ENCODE results near the gene TCF7L2. TPM values are rescaled to one million over a fixed set of nuclear protein-coding genes. Genes with fewer than 3 reads are reported as not detected.

TCF7L2 gene
- total RNA-seq: 1 to 10 TPM in 1 of 3 donors, under 1 TPM in 2; 0.76 to 1.9 (median 0.90) TPM

- peak; percentile 50 for DNase-seq
- peaks cover 36% of the 10 kb centered on the region for H3K27me3 Mint-ChIP-seq (ENCODE audit: low read depth)
- peaks cover 19% of the 10 kb centered on the region for H3K4me1 Mint-ChIP-seq (ENCODE audit: low read depth)
- H3K4me3 Mint-ChIP-seq: peak within 1 kb of the TSS; percentile 91
- no peaks in the 10 kb centered on the region for H3K36me3 Mint-ChIP-seq (ENCODE audit: insufficient read depth)
- H3K9me3 Mint-ChIP-seq: no peaks in the 10 kb centered on the region
- peak; percentile 40 to 42 for ATAC-seq
Measured at GRCh38 chr10:112949875-112950507, at the start of gene TCF7L2. Gene TCF7L2, plus strand, starts transcription at chr10:112950247. Its CDS starts 510 bp downstream, at chr10:112950757.

- no peak overlapping the region for H3K4me3 Mint-ChIP-seq
- no peaks in the 10 kb centered on the region for H3K4me1 Mint-ChIP-seq (ENCODE audit: low read depth)
- no peak for DNase-seq
- no peaks in the 10 kb centered on the region for H3K9me3 Mint-ChIP-seq
- no peaks in the 10 kb centered on the region for H3K27me3 Mint-ChIP-seq (ENCODE audit: low read depth)
- H3K36me3 Mint-ChIP-seq (ENCODE audit: insufficient read depth): no peaks in the 10 kb centered on the region
- ATAC-seq: no peak
Measured at GRCh38 chr10:112902730-112903129, 47.3 kb upstream of the TCF7L2 start.

DNA sequence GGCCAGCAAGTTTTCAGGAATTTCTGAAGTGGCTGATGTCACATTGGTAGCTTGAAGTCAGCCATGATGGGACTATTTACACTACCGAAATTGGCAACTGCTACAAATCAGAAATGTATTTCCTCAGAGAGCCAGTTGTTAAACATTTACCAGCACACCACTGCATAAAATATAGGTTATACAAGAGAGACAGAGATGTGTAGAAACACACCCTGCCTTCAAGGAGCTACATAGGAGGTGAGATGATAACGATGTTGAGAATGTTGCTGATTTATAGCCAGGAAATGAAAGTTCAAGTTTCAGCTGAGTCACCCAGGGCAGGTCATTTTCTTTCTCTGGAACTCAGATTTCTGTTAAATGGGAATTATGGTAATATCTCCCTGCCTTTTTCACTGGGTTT lies 46.0 kb upstream of the TCF7L2 start:
- H3K4me3 Mint-ChIP-seq: no peak overlapping the region
- no peaks in the 10 kb centered on the region for H3K9me3 Mint-ChIP-seq
- no peak for ATAC-seq
- no peaks in the 10 kb centered on the region for H3K4me1 Mint-ChIP-seq (ENCODE audit: low read depth)
- no peaks in the 10 kb centered on the region for H3K27me3 Mint-ChIP-seq (ENCODE audit: low read depth)
- H3K36me3 Mint-ChIP-seq (ENCODE audit: insufficient read depth): no peaks in the 10 kb centered on the region
- DNase-seq: no peak

DNA sequence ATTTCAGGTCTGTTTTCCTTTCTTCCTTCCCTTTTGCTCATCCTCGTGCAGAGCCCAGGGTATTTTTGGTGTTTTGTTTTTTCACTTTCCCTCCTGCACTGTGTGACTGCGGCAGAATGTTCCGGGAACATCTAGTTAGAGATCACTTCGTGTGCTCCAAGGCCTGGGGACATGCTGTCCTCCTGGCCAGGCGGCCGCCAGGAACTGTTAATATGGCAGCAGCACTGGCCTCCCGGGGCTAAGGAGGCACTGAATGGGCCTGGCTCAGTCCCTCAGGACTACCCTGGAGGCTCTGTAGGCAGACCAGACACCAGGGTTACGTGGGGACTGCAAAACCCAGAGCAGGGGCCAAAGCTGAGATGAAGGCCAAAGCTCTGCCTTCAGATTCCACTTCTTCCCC lies 43.1 kb upstream of the TCF7L2 start:
- Mint-ChIP-seq H3K27me3 (ENCODE audit: low read depth) (no peaks in the 10 kb centered on the region), H3K36me3 (ENCODE audit: insufficient read depth) (no peaks in the 10 kb centered on the region), H3K4me3 (no peak overlapping the region), H3K9me3 (no peaks in the 10 kb centered on the region), H3K4me1 (ENCODE audit: low read depth) (no peaks in the 10 kb centered on the region)
- no peak for DNase-seq
- no peak for ATAC-seq

- Mint-ChIP-seq H3K36me3 (ENCODE audit: insufficient read depth) (no peaks in the 10 kb centered on the region), H3K27me3 (ENCODE audit: low read depth) (no peaks in the 10 kb centered on the region), H3K9me3 (peaks cover 2% of the 10 kb centered on the region), H3K4me3 (no peak overlapping the region), H3K4me1 (ENCODE audit: low read depth) (no peaks in the 10 kb centered on the region)
- ATAC-seq (no peak), DNase-seq (no peak)
Measured at GRCh38 chr10:112907893-112908292, 42.2 kb upstream of the TCF7L2 start.

DNA sequence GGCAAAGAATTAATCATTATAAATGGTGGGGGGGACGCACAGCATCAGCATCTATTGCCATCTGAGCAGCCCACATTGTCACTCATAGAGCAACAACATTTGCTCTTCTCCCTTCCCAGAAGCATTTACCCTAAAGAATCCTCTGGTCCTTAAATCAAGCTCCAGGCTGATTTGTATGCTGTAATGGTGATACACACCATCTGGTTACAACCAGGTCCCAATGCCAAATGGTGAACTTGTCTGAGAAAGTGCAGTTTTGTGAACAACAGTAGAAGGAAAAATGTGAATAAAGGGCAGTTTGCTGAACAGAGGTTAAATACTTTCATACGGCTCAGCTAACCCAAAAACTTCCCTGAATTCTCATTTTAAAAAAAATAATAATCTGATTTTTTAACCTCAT lies 38.8 kb upstream of the TCF7L2 start:
- DNase-seq (no peak), ATAC-seq (no peak)
- Mint-ChIP-seq H3K27me3 (ENCODE audit: low read depth) (no peaks in the 10 kb centered on the region), H3K4me1 (ENCODE audit: low read depth) (no peaks in the 10 kb centered on the region), H3K4me3 (no peak overlapping the region), H3K9me3 (peaks cover 3% of the 10 kb centered on the region), H3K36me3 (ENCODE audit: insufficient read depth) (no peaks in the 10 kb centered on the region)

DNA sequence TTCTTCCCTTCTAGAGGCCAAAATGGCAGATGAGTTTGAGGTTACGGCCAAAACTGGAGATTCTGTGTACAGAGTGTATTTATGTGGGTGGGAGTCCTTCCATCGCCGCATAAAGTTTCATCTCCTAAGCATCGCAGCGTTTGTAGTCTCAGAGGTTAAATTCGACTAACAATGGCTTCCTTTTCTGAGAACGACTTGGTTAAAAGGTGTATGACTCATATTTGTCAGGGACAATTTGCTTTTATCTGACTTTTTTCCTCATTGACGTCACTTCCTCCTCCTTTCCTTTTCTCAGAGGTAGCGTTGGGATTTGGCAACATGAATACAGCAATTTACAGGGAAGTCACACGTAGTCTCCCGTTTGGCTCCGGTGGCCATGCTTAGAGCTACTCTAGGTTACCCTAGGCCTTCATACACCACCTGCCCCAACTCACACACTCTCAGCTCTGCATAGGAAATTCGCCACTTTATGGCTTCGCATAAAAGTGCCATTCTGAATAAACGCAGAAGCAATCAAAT lies 37.6 kb upstream of the TCF7L2 start:
- DNase-seq (no peak), ATAC-seq (no peak)
- Mint-ChIP-seq H3K27me3 (ENCODE audit: low read depth) (no peaks in the 10 kb centered on the region), H3K9me3 (peaks cover 3% of the 10 kb centered on the region), H3K4me1 (ENCODE audit: low read depth) (no peaks in the 10 kb centered on the region), H3K36me3 (ENCODE audit: insufficient read depth) (no peaks in the 10 kb centered on the region), H3K4me3 (no peak overlapping the region)

GRCh38 chr10:112913255-112913654 lies 36.8 kb upstream of the TCF7L2 start:
- Mint-ChIP-seq H3K9me3 (peaks cover 3% of the 10 kb centered on the region), H3K4me3 (no peak overlapping the region), H3K36me3 (ENCODE audit: insufficient read depth) (no peaks in the 10 kb centered on the region), H3K4me1 (ENCODE audit: low read depth) (no peaks in the 10 kb centered on the region), H3K27me3 (ENCODE audit: low read depth) (no peaks in the 10 kb centered on the region)
- no peak for ATAC-seq
- no peak for DNase-seq

DNA sequence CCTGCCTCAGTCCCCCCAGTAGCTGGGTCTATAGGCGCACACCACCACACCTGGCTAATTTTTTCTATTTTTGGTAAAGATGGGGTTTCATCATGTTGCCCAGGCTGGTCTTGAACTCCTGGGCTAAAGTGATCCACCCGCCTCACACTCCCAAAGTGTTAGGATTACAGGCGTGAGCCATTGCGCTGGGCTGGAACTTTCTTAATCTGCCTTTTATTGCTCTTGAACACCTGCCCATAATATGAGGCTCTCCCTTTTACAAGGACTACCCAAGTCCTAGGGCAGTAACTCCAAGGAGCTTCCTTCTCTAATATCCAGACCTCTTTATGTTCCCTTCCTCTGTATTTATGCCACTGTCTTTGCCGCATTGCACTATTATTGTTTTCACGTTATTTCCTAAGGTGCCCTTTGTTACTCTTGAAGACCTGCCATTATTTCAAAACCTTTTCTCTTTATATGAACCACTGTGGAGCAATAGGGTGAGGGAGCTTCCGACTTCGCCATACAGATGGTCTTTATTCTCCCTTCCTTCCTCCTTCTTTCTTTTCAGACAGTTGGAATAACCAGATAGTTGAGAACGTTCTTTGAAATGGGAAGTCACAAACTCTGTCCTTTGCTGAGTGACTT lies 36.3 kb upstream of the TCF7L2 start:
- no peaks in the 10 kb centered on the region for H3K4me1 Mint-ChIP-seq (ENCODE audit: low read depth)
- no peak for DNase-seq

DNA sequence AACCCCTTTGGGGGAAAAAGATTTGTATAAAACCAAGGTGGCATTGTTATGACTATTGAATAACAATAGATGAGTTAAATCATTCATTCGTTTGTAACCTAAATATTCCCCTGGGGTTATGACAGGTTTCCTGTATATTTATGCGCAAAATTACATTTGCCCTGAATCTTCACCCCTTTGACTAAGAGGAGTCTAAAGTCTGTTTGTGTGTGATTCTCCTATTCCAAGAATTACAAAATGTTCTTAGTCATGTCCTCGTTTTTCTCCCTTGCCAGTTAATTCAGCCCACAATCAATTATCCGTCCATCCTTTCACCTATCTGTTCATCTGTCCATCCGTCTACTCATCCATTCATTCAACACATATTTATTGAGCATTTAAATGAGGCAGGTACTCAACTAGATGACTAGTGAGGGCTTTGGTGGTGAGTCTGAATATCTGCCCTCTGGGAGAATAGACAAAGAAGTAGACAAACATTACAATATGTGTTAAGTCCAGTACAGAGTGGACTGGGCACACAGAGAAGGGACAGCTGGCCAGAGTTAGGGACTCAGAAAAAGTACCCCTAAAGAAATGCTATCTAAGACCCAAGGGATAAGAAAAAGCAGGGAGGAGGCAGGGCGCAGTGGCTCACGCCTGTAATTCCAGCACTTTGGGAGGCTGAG lies 35.6 kb upstream of the TCF7L2 start:
- Mint-ChIP-seq H3K27me3 (ENCODE audit: low read depth) (no peaks in the 10 kb centered on the region), H3K36me3 (ENCODE audit: insufficient read depth) (no peaks in the 10 kb centered on the region), H3K4me3 (no peak overlapping the region), H3K4me1 (ENCODE audit: low read depth) (no peaks in the 10 kb centered on the region), H3K9me3 (peaks cover 3% of the 10 kb centered on the region)
- no peak for ATAC-seq
- DNase-seq: no peak

More for the DNA sequence above, 36.3 kb upstream of the TCF7L2 start:
- H3K27me3 Mint-ChIP-seq (ENCODE audit: low read depth): no peaks in the 10 kb centered on the region
- no peak overlapping the region for H3K4me3 Mint-ChIP-seq
- no peak for ATAC-seq
- H3K36me3 Mint-ChIP-seq (ENCODE audit: insufficient read depth): no peaks in the 10 kb centered on the region
- H3K9me3 Mint-ChIP-seq: peaks cover 3% of the 10 kb centered on the region

GRCh38 chr10:112915590-112916572 lies 34.2 kb upstream of the TCF7L2 start:
- Mint-ChIP-seq H3K4me1 (ENCODE audit: low read depth) (no peaks in the 10 kb centered on the region), H3K27me3 (ENCODE audit: low read depth) (no peaks in the 10 kb centered on the region), H3K36me3 (ENCODE audit: insufficient read depth) (no peaks in the 10 kb centered on the region), H3K9me3 (peaks cover 3% of the 10 kb centered on the region), H3K4me3 (no peak overlapping the region)
- DNase-seq (no peak), ATAC-seq (no peak)

DNA sequence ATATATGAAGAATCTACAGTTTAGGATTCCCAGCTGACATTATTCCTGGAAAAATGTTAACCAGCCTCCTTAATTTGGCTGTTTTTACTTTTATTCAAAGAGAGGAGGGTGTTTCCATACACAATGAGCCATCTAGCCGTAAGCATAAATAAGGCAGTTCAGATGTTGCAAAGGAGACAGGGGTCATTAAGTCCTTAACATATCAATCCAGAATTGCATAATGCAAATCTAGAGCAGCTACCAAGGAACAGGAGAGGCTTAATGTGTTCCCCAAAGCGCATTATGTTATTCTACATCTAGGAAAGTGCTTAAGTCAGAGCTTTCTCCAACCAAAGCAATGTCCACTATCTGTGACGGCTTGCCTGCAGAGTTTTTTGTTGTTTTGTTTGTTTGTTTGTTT lies 32.4 kb upstream of the TCF7L2 start:
- ATAC-seq (no peak), DNase-seq (no peak)
- H3K4me3 Mint-ChIP-seq: no peak overlapping the region
- H3K9me3 Mint-ChIP-seq: peaks cover 3% of the 10 kb centered on the region
- H3K36me3 Mint-ChIP-seq (ENCODE audit: insufficient read depth): no peaks in the 10 kb centered on the region
- no peaks in the 10 kb centered on the region for H3K4me1 Mint-ChIP-seq (ENCODE audit: low read depth)
- H3K27me3 Mint-ChIP-seq (ENCODE audit: low read depth): no peaks in the 10 kb centered on the region

- Mint-ChIP-seq H3K27me3 (ENCODE audit: low read depth) (no peaks in the 10 kb centered on the region), H3K4me1 (ENCODE audit: low read depth) (no peaks in the 10 kb centered on the region), H3K36me3 (ENCODE audit: insufficient read depth) (no peaks in the 10 kb centered on the region), H3K4me3 (no peak overlapping the region), H3K9me3 (no peaks in the 10 kb centered on the region)
- ATAC-seq (no peak), DNase-seq (no peak)
Measured at GRCh38 chr10:112918771-112919170, 31.3 kb upstream of the TCF7L2 start.

DNA sequence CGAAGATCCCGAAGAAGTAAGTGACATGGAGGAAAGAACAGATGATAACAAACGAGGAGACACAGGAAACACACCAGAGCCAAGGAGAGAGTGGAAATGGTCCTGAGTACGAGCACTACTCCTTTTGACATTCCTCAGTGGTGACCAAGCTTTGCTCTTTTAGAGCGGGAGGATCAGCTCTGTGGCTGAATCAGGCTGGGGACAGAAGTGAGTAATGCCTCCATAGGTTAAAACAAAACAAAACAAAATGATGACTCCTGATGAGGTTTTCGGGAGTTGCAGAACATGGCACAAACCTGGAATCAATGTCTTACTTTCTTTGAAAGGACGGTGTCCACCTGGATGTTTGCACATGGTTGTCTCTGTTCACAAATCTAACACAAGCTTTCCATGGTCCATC lies 30.3 kb upstream of the TCF7L2 start:
- Mint-ChIP-seq H3K4me1 (ENCODE audit: low read depth) (no peaks in the 10 kb centered on the region), H3K9me3 (no peaks in the 10 kb centered on the region)
- ATAC-seq: no peak

More for the DNA sequence above, 30.3 kb upstream of the TCF7L2 start:
- Mint-ChIP-seq H3K4me3 (no peak overlapping the region), H3K36me3 (ENCODE audit: insufficient read depth) (no peaks in the 10 kb centered on the region), H3K27me3 (ENCODE audit: low read depth) (no peaks in the 10 kb centered on the region)
- DNase-seq: no peak

All from activated T-cell treated with anti-CD3 and anti-CD28 coated beads, Interleukin-2, amount 50 U/mL, for 4 hours (primary cell).